Activated CD8-positive, alpha-beta memory T cell treated with anti-CD3 and anti-CD28 coated beads, Interleukin-2, amount 50 U/mL, for 24 hours (primary cell): ENCODE data around the gene LDHAL6B.
"Not testable (repeated sequence)": the region's sequence is repeated elsewhere in the genome, so short reads cannot be mapped to it uniquely, and the experiment has no call there.

Experiments
- DNase-seq: peaks from one replicate; pipeline ENCODE4 v3.0.0-alpha.2; 2020; ENCODE audit errors: extremely low read depth

Gene LDHAL6B

GRCh38 chr15:59206623-59207183 lies at the start of gene LDHAL6B:
Gene LDHAL6B, plus strand, starts transcription at chr15:59206843. Its CDS starts 98 bp downstream, at chr15:59206941.
- DNase-seq = no peak

- no peak for DNase-seq
Measured at GRCh38 chr15:59157396-59157795, 49.2 kb upstream of the LDHAL6B start.

GRCh38 chr15:59157840-59158700 lies 48.6 kb upstream of the LDHAL6B start:
- DNase-seq = no peak

GRCh38 chr15:59158701-59159034 lies 48.0 kb upstream of the LDHAL6B start:
- DNase-seq = no peak

- DNase-seq = no peak
Measured at GRCh38 chr15:59159210-59159609, 47.4 kb upstream of the LDHAL6B start.

GRCh38 chr15:59160880-59161593 lies 45.6 kb upstream of the LDHAL6B start:
- DNase-seq = no peak

GRCh38 chr15:59162080-59162479 lies 44.6 kb upstream of the LDHAL6B start:
- not testable (repeated sequence) for DNase-seq

- no peak for DNase-seq
Measured at GRCh38 chr15:59165726-59166125, 40.9 kb upstream of the LDHAL6B start.

GRCh38 chr15:59166166-59166565 lies 40.5 kb upstream of the LDHAL6B start:
- no peak for DNase-seq

- no peak for DNase-seq
Measured at GRCh38 chr15:59166601-59167265, 39.9 kb upstream of the LDHAL6B start.

GRCh38 chr15:59168536-59168935 lies 38.1 kb upstream of the LDHAL6B start:
- no peak for DNase-seq

GRCh38 chr15:59169251-59169708 lies 37.4 kb upstream of the LDHAL6B start:
- no peak for DNase-seq

- no peak for DNase-seq
Measured at GRCh38 chr15:59170295-59171066, 36.2 kb upstream of the LDHAL6B start.

GRCh38 chr15:59171067-59171397 lies 35.6 kb upstream of the LDHAL6B start:
- no peak for DNase-seq

- no peak for DNase-seq
Measured at GRCh38 chr15:59172289-59172901, 34.2 kb upstream of the LDHAL6B start.

- no peak for DNase-seq
Measured at GRCh38 chr15:59173194-59173593, 33.4 kb upstream of the LDHAL6B start.

GRCh38 chr15:59174151-59174834 lies 32.4 kb upstream of the LDHAL6B start:
- DNase-seq = no peak

- DNase-seq = peak; percentile 5
Measured at GRCh38 chr15:59174835-59175831, 31.5 kb upstream of the LDHAL6B start.

- DNase-seq = no peak
Measured at GRCh38 chr15:59176653-59177316, 29.9 kb upstream of the LDHAL6B start.
